Measurements from ENCODE around the gene LYVE1. TPM values are rescaled to one million over a fixed set of nuclear protein-coding genes. Genes with fewer than 3 reads are reported as not detected.

LYVE1 gene
- total RNA-seq, 1 donor from 2014 or later = 70.3 TPM

DNA sequence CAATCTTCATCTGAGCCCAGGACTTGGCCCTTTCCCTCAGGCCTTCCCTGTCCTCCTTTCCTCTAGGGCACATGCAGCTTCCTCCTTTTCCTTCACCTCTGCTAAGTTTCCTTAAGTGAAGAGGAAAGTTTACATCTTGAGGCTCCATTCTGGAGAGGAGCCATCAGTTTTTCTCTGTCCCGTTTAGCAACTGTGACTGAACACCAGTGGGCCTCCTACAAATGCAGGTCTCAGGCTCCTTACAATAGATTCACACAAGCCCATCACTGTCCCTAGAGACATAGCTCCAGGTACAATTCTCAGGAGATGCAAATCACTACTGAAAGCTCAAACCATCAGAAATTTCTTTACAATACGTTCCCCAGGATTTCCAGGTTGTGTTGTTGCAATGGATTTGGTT is 23.3 kb upstream of the LYVE1 start:
- DNase-seq = no peak

DNA sequence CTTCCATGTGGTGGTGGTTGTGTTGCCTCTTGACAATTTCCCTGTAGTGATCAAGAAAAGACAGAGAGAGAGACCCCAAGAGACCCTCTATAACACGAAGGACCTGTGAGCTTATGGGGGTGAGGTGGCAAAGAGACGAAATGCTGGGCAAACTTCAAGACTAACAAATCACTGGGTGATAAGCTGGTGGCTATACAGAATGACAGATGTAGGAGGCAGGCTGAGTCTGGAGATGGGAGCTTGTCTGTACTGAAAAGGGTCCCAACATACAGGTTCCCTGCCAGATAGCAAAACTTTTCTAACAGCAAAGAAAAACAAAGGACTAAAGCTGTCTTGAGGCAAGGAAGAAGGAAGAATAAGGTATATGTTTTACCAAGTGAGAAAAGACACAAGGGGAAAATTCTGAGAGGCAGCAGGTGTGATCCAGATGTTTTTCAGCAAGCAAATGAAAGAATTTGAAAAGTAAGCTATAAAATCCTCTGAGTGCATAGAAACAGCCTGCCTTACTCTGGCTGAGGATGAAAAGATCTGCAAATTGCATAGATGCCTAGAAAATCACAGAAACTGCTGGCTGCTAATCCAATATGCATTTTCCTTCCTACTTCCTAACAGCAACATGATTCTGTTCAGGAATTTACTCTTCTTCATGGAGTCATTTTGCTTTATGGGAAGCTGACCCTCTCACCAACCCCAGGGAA is 21.9 kb upstream of the LYVE1 start:
- no peak for DNase-seq

DNA sequence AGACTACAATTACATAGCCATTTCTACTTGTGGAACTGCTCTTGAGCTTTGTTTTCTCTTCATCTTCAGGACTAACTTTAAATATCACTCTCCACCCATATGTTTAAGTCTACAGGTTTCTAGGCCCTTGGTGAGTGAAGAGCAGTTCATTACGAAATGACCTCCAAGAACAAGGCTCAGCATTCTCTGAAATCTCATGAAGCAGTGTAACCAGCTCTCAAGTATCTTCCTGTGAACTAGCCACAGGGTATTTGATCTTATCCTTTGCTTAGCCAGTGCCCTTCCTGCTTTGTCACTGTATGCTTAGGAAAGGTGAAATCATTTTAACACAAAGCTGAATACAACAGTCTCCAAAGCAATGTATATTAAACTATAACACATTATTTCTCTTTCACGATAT is 20.4 kb upstream of the LYVE1 start:
- DNase-seq = no peak

DNA sequence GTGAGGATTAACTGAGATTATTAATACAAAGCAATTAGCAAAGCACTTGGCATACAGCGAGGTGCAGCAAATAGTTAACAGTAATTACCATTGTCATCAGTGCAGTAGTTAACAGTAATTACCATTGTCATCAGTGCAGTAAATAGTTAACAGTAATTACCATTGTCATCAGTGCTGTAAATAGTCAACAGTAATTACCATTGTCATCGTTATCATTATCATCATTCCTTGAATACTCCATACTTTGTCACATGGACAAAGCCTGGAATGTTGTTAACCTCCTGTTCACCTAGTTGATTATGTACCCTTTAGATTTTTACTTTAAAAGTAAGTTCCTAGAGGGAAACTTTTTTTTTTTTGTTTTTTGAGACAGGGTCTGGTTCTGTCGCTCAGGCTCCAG is 19.5 kb upstream of the LYVE1 start:
- DNase-seq = no peak

DNA sequence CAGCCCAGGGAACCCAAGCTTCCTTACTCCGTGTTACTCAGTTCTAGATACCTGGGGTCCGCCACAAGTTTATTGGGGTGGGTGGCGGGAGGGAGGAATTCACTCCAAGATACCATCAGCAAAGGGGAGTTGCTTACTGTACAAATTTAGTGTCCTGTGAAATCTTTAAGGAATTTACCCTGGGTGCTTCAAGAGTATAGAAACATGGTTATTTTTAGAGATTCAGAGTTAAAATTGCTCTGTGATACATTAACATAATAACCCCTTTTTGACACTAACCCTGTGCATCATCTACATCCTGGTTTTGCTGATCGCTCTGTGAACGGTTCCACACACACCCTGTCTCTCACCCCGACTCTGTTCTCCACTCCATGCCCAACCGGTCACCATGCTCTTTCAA is 18.9 kb upstream of the LYVE1 start:
- no peak for DNase-seq

DNA sequence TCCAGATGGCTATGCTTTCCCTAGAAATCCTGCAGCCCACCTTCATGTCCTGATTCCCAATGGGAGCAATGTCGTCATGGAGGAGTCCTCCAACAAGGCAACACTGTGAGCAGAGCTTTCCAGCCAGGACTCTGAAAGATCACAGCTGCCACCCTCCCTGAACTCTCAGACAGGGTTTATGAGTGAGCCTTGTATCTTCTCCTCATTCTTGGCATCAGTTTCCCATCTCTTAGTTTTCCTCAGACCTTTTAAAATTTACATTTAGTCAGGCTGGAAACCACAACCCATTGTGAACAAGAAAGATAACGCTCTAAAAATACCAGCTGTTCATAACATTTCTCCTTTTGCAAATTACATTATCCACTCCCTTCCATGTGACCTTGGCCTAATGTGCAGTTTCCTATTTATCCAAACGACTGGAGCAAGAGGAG is 15.6 kb upstream of the LYVE1 start:
- DNase-seq = peak; percentile 76

DNA sequence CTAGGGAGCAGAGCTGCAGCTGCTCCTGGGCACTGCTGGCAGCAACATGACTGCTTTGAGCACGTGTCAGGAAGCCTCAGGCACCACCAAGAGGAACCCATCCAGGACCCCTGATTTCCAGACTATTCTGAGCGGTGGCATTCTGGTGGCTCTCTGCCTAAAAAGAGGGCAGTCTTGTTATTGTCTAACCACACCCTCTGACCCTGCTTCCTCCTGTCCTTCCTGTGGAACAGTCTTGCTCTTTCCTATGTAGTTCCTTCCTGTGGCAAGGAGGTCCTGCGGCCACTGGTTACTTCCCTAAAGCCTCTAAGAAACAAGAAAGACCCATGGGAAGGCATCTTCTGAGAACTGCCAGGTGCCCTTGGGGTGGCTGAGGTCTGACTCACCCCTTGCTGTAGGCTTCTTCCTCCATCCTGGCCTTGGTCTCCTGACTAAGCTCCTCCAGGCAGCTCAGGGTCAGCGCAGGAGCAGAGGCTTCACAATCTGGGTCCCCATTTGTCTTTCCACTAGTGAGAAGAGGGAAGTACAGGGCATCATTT is 13.1 kb upstream of the LYVE1 start:
- peak; percentile 77 for DNase-seq

DNA sequence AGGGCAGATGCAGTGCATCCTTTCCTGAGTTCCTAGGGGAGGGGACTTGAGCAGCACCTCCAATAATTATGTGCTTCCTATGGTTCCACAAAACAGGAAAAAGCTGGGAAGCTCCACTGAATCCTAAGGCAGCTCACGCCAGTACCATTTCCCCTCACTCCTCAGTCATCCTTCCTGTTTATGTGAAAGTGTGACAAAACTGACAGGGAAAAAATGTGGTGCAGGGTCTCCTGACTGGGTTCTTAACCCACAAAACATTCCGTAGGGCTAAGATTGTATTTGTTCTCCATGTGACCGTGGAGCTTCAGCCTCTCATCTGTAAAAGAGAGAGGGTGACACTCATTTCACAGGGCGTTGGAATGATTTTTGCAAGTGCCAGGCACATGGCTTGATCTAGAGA is 12.2 kb upstream of the LYVE1 start:
- peak; percentile 87 for DNase-seq

DNA sequence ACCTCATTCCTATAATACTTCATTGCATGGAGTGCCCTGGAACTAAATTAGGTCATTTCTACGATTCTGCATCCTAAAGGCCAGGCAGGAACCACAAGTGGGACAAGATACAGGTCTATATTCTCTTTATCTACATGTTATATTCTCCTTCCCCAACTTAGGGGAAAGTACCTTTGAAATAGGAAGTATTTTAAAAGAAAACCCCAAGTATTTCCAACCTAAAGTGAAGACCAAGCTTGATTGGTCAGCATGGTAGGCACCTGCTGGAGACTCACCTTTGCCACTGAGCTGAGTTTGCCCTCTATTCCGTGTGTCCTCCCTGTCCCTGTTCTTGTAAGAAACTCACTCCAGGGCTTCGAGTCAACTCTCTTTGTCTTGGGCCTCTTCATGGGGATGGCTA is 11.2 kb upstream of the LYVE1 start:
- no peak for DNase-seq

DNA sequence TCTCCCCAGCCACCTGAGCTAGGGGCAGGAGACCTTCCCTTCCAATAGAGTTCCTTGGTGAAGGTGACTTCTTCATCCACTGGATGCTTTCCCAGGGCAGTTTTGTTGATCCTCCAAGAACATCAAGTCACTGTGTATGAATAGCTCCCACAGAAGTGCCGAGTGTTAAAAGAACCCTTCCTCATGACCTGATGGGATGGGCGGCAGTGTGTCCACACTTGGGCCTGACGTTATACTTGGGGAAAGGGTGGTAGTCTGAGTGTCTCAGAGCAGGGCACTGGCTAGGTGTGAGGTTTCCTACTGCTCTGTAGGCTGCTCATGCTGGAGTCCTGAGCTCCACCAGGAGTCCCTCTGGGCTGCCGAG is 7.6 kb upstream of the LYVE1 start:
- no peak for DNase-seq

DNA sequence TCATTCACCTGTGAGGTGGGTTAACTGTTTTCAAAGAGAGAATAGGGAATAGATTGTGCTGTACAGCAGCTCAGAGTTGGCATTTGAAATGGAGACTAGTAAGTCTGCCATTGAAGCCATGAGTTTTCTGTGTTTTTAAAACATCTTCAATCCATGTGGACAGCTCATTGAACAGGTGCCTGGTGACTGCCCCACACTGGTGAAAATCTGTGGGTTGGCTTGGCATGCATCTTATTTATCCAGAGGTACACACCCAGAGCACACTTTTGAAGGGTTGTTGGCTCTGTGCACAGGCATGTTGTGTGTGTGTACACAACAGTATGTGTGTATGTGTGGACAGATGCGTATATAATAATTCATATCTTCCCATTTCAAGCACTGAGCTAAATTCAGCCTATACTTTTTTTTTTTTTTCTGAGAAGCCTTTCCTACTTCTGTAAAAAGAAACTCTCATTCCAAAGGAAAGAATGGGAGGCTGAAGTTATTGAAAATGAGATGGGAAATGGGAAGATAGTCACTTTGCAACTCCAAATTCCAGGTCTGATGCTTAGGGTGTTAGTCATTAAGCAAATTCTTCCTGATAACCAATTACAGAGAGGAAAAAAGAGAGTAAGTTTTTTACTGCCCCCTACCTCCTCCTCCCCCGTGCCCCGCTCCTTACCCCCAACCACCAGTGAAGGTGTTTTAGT is 7.0 kb upstream of the LYVE1 start:
- DNase-seq = no peak

DNA sequence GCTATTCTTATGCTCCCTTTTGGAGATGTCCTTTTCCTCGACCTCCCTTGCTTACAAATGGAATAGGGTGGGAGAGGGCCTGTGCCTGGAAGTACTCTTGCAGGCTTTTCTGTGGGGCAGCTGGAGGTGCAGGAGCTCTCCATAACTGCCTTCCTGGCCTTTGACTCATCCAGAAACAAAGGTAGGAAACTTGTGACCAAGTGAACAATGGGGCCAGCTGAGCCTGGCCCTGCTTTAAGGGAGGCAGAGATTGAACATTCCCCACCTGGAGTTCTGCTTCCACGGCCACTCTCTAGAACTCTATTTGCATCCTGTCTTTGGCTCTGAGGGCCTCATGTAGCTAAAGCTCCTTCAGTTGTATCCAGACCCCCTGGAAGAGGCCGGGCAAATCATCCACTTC is 5.1 kb upstream of the LYVE1 start:
- DNase-seq = peak; percentile 92

DNA sequence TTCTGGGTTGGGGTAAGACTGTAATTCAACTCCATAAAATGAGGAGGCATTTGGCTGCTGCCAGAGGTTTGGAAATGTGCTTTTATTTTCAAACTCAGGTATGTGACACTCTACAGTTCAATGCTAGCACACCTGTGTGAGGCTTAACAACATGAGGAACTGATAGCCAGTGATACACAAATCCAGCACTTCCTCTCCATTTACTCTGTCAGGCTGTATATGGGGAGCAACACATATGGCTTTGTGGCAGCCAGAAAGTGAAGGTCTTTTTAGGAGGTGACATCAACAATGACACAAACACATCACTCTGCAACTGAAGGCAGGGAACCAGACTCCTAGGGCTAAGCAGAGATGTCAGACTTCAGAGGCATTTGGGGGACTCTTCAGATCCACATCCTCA is 4.6 kb upstream of the LYVE1 start:
- no peak for DNase-seq

DNA sequence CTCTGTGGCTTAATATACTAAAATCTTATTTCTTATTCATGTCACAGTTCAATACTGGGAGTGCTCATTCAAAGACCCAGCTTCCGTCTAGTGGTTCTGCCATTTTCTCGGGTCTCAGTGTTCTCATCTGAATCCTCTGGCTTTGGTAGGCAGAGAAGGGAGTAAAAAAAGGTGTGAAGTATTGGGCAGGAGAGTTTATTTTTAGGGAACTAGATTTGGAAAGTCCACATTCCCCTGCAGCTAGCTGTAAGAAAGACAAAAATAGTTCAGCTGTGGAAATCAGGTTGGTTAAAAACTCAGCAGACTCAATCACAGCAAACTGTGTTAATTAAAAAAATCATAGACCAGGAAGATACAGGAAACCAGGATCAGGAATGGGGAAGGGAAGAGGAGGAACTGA is 4.1 kb upstream of the LYVE1 start:
- DNase-seq = no peak

DNA sequence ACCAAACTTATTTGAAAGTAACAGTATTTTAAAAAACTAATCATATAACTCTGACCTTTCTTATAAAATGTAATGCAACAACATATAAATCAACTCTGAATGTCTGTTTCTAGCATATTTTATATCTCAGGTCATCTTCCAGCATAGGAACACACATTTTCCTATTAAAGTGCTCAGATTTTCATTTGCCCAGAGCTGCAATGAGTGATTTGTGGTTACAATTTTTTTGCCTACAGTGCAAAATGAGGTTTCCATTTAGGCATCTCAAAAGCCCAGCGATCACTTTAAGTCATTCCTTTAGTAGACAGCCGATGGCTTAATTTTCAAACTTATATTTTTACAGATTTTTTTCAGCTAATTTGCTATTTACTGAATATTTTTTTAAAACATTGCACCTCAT is 1.0 kb downstream of the LYVE1 start:
- no peak for DNase-seq

DNA sequence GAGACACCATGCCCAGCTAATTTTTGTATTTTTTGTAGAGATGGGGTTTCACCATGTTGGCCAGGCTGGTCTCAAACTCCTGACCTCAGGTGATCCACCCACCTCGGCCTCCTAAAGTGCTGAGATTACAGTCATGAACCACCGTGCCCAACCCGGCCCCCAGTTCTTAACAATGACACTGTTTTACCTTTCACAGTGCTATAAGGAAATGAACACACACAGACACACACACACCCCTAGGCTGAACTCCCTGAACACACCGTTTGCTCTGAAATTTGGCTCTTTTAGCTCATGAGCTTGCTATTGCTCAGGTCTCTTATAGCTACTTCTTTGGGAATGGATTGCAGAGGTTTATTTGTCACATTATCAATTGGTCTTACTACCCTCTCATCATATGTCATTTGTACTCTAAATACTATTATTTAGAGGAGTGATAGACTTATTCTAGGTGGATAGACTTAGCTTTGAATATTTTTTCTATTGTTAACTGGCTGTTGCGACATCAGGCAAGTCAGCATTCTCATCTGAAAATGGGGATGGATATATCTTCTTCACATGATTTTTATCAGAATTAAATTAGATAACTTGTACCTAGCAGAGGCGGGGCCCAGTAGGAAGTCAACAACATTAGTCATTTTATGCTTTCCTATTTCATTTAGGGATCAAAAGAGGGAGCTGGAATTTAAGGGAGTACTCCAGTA is 2.1 kb downstream of the LYVE1 start:
- DNase-seq = no peak

DNA sequence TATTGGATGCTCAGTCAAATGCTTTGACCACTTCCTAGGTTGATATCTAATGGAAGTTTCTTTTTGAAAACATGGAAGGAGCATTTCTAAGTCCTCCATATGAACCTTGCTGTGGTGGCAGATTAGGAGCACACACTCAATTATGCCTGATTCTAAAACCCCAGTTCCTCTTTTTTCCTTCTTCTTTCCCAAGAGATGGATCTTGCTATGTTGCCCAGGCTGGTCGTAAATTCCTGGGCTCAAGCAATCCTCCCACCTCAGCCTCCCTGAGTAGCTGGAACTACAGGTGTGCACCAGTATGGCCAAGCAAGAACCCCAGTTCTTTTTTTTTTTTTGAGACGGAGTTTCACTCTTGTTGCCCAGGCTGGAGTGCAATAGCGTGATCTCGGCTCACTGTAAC is 3.0 kb downstream of the LYVE1 start:
- DNase-seq = no peak

DNA sequence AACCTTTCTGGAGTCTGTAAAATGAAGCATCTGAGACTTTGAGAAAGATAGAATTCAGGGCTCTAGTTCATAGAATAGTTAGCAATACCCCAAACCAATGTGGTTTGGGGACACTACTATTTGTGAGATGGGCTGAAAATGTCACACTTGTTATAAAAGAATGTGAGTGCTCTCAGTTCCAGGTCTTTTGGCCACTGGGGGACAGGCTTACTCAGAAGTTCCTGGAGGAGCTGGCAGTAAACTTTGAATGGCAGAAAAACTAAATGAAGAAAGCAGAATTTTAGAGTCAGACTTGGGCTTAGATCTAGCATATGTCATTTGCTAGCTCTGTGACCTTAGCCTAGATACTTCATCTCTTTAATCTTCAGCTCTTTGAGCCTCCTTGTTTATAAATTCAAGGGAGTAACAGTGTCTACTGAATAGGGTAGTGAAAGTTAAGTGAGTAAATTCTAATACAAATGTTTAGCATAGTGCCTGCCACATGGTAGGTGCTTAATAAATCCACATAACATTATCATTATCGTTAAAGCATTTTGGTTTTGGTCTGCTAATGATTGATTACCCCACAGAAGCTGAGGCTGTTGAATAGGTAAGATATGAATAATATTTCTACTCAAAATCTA is 3.7 kb downstream of the LYVE1 start:
- DNase-seq = peak; percentile 64

DNA sequence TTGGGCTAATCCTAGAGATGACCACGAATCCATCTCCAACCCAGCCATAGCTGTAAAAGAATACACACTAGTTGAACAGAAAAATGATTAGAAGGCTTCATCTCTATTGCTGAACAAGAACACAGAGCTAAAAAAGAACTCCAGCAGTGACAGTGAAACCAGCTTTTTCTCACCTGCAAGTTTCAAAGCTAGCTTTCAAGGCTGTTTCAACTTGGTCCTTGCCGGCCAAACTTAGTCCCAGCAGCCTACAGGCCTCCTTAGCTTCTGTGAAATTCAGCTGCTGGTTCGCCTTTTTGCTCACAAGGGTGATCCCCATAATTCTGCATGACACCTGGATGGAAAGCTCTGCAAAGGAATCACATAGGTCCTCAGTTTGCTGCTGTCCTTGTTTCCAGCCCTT is 4.4 kb downstream of the LYVE1 start:
- DNase-seq = no peak

DNA sequence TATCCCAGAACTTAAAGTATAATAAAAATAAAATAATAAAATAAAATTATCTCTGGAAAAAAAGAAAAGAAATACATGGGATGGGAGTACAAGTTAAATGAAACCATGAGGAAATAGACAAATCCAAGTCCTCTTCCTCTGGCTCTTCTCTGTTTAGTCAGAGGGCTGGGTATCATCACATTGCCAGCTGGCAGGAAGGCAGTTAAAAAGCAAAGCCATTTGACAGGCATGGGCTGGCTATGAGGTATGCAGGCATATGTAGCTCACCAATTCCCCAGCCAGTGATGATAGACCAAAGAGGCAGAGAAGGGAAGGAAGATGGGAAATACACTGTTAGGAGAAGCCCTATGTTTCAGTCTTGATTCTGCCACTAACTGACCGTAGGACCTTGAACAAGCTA is 6.5 kb downstream of the LYVE1 start:
- DNase-seq = no peak

DNA sequence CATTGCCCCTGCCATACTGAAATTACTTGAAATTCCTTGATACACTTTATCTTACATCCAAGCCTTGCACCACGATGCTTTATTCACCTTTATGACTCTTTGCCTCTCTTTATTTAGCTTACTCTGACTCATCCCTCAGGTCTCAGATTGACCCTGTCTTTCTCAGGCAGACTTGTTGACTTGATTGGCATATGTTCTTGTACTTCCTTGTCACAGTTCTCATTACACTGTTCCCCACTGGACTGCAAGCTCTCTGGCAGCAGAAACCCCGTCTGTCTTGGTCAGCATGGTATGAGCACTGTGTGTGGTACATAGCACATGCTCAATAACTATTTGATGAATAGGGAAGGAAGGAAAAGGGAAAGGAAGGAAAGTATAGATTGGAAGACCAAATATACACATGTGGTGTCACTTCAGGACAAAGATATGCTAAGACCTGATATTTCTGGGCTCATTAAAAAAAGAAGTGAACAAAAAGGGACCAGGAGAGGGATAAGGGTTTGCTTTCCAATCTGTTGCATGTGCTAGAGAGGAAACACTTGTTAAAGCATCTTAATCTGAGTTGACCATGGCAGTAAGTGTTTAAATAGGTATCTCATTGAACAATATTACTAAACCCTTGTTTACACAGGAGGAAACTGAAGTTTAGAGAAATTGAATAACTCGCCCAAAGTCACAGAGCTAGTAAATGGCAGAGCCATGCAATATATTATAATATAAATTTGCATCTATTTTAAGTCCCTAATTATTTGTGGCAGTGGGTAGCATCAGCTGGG is 7.2 kb downstream of the LYVE1 start:
- no peak for DNase-seq

DNA sequence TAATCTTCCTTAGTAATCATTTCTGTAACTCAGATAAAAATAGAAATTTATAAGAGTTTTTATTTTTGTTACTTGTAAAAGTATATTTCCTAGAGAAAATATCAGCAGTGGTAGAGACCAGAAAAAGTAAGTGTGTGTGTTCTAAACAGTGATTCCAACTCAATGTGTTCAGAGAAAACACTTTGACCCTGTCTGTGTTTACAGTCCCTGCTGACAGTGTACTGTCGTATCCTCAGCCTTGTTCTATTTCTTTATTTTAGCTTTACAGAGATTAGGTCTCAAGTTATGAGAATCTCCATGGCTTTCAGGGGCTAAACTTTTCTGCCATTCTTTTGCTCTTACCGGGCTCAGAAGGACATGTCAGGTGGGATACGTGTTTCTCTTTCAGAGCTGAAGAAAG is 10.2 kb downstream of the LYVE1 start:
- DNase-seq = no peak

DNA sequence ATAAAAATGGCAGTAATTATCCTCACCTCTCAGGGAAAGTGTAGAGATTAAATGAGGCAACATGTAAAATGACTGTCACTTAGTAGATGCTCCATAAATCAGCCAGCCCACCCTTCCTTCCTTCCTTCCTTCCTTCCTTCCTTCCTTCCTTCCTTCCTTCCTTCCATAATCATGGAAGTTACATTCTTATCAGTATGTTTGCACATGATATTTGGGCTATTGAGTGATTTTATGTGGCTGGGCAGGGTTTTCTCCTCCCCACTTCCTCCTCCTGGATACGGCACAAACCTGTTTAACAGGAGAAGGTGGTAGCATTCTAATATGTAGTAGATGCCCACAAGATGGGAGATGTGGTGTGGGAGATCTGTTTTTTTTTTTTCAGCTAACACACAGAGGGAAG is 11.9 kb downstream of the LYVE1 start:
- DNase-seq = no peak
